MM.1S (cell line): ENCODE data around the gene COL5A1.

Source experiments
- EZH2 ChIP-seq: fragments of 300-600 bp; sonication (generic); optimal IDR thresholded peaks from 2 replicates; pipeline ENCODE3; 2017; ENCODE audit warnings: low read depth, mild to moderate bottlenecking, antibody characterized with exemption, low read length, mixed read lengths
- TF ChIP-seq, protein P1 (sequence below): fragments of 300-600 bp; sonication (generic); IDR thresholded peaks from 2 replicates; pipeline ENCODE4 v1.5.1; 2016; ENCODE audit warnings: antibody characterized with exemption, low read length, mixed read lengths

DNA sequence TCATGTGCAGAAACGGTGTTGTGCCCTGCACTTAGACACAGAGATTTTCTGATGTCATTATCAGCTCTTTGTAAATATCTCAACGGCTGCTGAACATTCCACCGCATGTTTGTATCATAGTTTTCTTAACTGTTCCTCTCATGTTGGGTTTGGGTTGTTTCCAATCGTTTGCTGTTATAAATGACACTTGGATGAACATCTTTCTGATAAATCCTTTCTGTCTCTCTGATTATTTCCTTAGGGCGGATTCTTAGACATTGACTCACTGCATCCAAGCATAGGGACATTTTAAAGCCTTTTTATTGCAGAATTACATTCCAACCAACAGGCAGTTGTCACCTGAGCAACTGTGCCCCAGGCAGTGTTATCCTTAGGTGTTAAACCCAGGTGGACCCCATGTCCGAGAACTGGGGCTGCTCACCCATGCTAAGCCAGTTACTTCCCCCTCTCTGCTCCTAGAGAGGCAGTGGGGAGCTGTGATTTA lies 28.5 kb downstream of the COL5A1 start:
- TF ChIP-seq, protein P1, sequence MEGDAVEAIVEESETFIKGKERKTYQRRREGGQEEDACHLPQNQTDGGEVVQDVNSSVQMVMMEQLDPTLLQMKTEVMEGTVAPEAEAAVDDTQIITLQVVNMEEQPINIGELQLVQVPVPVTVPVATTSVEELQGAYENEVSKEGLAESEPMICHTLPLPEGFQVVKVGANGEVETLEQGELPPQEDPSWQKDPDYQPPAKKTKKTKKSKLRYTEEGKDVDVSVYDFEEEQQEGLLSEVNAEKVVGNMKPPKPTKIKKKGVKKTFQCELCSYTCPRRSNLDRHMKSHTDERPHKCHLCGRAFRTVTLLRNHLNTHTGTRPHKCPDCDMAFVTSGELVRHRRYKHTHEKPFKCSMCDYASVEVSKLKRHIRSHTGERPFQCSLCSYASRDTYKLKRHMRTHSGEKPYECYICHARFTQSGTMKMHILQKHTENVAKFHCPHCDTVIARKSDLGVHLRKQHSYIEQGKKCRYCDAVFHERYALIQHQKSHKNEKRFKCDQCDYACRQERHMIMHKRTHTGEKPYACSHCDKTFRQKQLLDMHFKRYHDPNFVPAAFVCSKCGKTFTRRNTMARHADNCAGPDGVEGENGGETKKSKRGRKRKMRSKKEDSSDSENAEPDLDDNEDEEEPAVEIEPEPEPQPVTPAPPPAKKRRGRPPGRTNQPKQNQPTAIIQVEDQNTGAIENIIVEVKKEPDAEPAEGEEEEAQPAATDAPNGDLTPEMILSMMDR = no peak
- no peak for TF ChIP-seq EZH2
